SK-MEL-5 (cell line): ENCODE results near the gene RHO. TPM values are rescaled to one million over a fixed set of nuclear protein-coding genes. Genes with fewer than 3 reads are reported as not detected.

Experiments used
- DNase-seq: peaks from one replicate; pipeline ENCODE4 v3.0.0-alpha.2; 2016; ENCODE audit warnings: low read depth, low spot score
- in situ Hi-C: cut with HindIII; loops from 2 replicates; pipeline ENCODE4 v1.10.0; 2016; ENCODE audit warnings: low sequenced_read_pairs, high pct_unique_total_duplicates, low pct_unique_long_range_greater_than_20kb
- total RNA-seq: library from RNA; depleted of rRNA; stranded (reverse); fragments of >200 nt; shearing (Covaris generic); gene quantifications from 2 replicates; pipeline ENCODE4 v1.2.3, GENCODE V29; 2014; rRNA removed

Gene RHO
- total RNA-seq, 1 experiment from 2014 or later, result not detected

DNA sequence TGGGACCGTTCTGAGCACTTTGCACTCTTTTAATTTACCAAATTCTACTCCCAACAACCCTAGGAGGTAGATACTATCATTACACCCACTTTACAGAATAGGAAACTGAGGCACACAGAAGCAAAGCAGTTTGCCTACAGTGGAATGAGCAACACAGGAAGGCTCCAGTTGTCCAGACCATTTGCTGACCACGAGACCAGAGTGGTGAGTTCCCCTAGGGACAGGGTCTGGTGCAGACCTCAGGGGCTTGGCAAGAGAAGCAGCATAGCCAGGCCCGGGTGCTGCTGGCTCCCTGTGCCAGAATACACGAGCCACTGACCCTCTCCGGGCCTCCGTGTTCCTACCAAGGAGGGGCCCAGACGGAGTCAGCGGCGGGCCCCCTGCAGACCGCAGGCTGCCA is 51.6 kb downstream of the RHO start:
- in situ Hi-C loops, result no loop called here
- no peak for DNase-seq

GRCh38 chr3:129581623-129582022 is 53.2 kb downstream of the RHO start:
- in situ Hi-C loops, result no loop called here
- no peak for DNase-seq

GRCh38 chr3:129582799-129583198 is 54.4 kb downstream of the RHO start:
- in situ Hi-C loops, result no loop called here
- DNase-seq, result no peak

DNA sequence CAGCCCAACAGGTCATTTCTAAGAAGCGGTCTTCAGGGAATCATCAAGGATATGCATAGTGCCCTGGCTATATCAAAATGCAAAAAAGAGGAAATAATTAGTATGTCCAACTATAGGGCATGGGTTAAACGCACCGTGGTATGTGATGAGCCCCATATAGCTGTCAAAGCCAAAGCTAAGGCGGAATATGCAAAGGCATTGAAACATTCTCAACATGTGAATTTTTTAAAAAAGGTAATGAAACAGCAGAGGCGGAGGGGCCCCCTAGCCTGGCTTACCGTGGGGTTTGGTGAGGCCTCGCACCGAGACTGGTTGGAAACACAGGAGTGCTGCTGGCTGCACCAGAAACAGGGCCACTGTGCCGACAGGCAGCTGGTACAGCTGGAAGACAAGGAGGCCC is 54.9 kb downstream of the RHO start:
- DNase-seq, result no peak
- in situ Hi-C loops, result no loop called here

GRCh38 chr3:129584631-129585030 is 56.2 kb downstream of the RHO start:
- in situ Hi-C loops, result no loop called here
- DNase-seq, result no peak

Other genes starting within 250 kb of the RHO start
- gene HMCES, start 249.8 kb upstream of the RHO start, total RNA-seq, result 20.5 and 26.6 TPM in 2 replicates
- 0.08 TPM in 1 of 2 replicates, not detected in the other for gene EFCAB12, start 100.0 kb upstream of the RHO start, total RNA-seq
- 16.2 and 18.5 TPM in 2 replicates for gene MBD4, start 88.7 kb upstream of the RHO start, total RNA-seq
- 6.4 and 8.6 TPM in 2 replicates for gene IFT122, start 88.4 kb upstream of the RHO start, total RNA-seq
- gene H1-8, start 14.5 kb downstream of the RHO start, total RNA-seq, result not detected in 2 replicates
- 17.6 and 21.8 TPM in 2 replicates for gene PLXND1, start 78.0 kb downstream of the RHO start, total RNA-seq